GM12878 (cell line): ENCODE results near the gene STOML2. TPM values are rescaled to one million over a fixed set of nuclear protein-coding genes. Genes with fewer than 3 reads are reported as not detected.

ENCODE experiments used
- ASH2L ChIP-seq: fragments of 300-600, 200-600 bp; sonication (generic); IDR thresholded peaks from 2 replicates; pipeline ENCODE4 v1.6.1; 2017; ENCODE audit warnings: low read depth, mild to moderate bottlenecking, borderline replicate concordance
- CREB1 ChIP-seq: IDR thresholded peaks from 2 replicates; pipeline ENCODE4 v1.6.1; 2012; ENCODE audit warnings: low read depth, mild to moderate bottlenecking, inconsistent platforms
- IKZF2 ChIP-seq, 2 experiments: fragments of 450-650 bp; IDR thresholded peaks; 2 replicates each; pipeline ENCODE4 v1.6.1; 2017; ENCODE audit warnings: mild to moderate bottlenecking in 2 of 2, moderate library complexity in 2 of 2
- MYC ChIP-seq: IDR thresholded peaks from 2 replicates; pipeline ENCODE4 v1.6.1; 2011; ENCODE audit warnings: mild to moderate bottlenecking, low read length, moderate library complexity, inconsistent platforms; ENCODE audit not compliant: insufficient read depth, insufficient replicate concordance, insufficient read length, severe bottlenecking
- NR2C2 ChIP-seq: IDR thresholded peaks from 2 replicates; pipeline ENCODE4 v1.6.1; 2011; ENCODE audit warnings: borderline replicate concordance, low read depth; ENCODE audit not compliant: control insufficient read depth, insufficient read length
- SRF ChIP-seq, 2 experiments: IDR thresholded peaks; 2 replicates each; pipeline ENCODE4 v1.6.1; 2011; ENCODE audit warnings: low read depth in 2 of 2, low read length in 2 of 2, mild to moderate bottlenecking in 1 of 2, moderate library complexity in 1 of 2
- SUPT20H ChIP-seq: IDR thresholded peaks from 2 replicates; pipeline ENCODE4 v1.6.1; 2011; ENCODE audit warnings: low read depth, mild to moderate bottlenecking, low read length, moderate library complexity, borderline replicate concordance; ENCODE audit not compliant: control insufficient read depth
- ZSCAN29 ChIP-seq: fragments of 450-650 bp; IDR thresholded peaks from 2 replicates; pipeline ENCODE4 v1.6.1; 2017; ENCODE audit warnings: mild to moderate bottlenecking, moderate library complexity
- polyA plus RNA-seq, 11 experiments: library from polyadenylated mRNA; depleted of rRNA in 4 of 11; unstranded in 6 of 11; stranded (reverse) in 5 of 11; fragments of >200 nt; fragmentation: Nextera tagmentation in 4 of 11; fragmentation: Illumina TruSeq in 1 of 11; extraction: Ambion mirVana in 4 of 11; extraction: Trizol in 1 of 11; gene quantifications; 1 replicate in 1 of 11; 2 replicates in 10 of 11; pipeline versions ENCODE4 v1.2.1 to v1.2.3, GENCODE V29; 2011 to 2016; ENCODE audit warnings: inconsistent platforms in 2 of 11, missing spikeins in 2 of 11, low read depth in 1 of 11
- total RNA-seq, 4 experiments: library from RNA; depleted of rRNA in 3 of 4; stranded (reverse); fragments of >200 nt in 3 of 4; fragmentation: Illumina TruSeq in 1 of 4; extraction: Trizol in 1 of 4; gene quantifications; 2 replicates each; pipeline versions ENCODE4 v1.2.1 to v1.2.3, GENCODE V29; 2013 to 2021
- TF ChIP-seq, protein P1 (sequence below): IDR thresholded peaks from 2 replicates; pipeline ENCODE4 v1.6.1; 2011; ENCODE audit warnings: mild to moderate bottlenecking, low read depth, low read length, moderate library complexity; ENCODE audit not compliant: insufficient replicate concordance
- TF ChIP-seq, protein P2 (sequence below), 3 experiments: IDR thresholded peaks in 2 of 3; conservative IDR thresholded peaks in 1 of 3; 2 replicates each; pipeline ENCODE4 v1.5.1; 2011; ENCODE audit warnings: low read depth in 3 of 3, low read length in 3 of 3, mild to moderate bottlenecking in 3 of 3, control low read depth in 2 of 3, moderate library complexity in 2 of 3, inconsistent platforms in 1 of 3, mixed read lengths in 1 of 3; ENCODE audit not compliant: control insufficient read depth in 2 of 3, insufficient read depth in 1 of 3; ENCODE audit errors: extremely low read depth in 1 of 3
- TF ChIP-seq, protein P3 (sequence below): fragments of 450-650 bp; formaldehyde crosslinking; IDR thresholded peaks from 2 replicates; pipeline ENCODE4 v1.4.0; 2020; ENCODE audit warnings: mild to moderate bottlenecking, moderate library complexity
- TF ChIP-seq, protein P4 (sequence below): IDR thresholded peaks from 2 replicates; pipeline ENCODE4 v1.6.1; 2011; ENCODE audit warnings: low read depth, mild to moderate bottlenecking, low read length, moderate library complexity, borderline replicate concordance; ENCODE audit errors: extremely low read depth
- TF ChIP-seq, protein P5 (sequence below): fragments of 450-650 bp; formaldehyde crosslinking; IDR thresholded peaks from 2 replicates; pipeline ENCODE4 v1.4.0; 2022; ENCODE audit warnings: mild to moderate bottlenecking, moderate library complexity
- TF ChIP-seq, protein P6 (sequence below): fragments of 450-650 bp; IDR thresholded peaks from 2 replicates; pipeline ENCODE4 v1.6.1; 2017; ENCODE audit warnings: low read depth, mild to moderate bottlenecking, moderate library complexity

The STOML2 gene
- total and polyA plus RNA-seq, 10 of the 15 experiments (the other 5 are each of a cell fraction or from before 2014, with no cell fraction given): 112 to 284 (median 207) TPM

DNA sequence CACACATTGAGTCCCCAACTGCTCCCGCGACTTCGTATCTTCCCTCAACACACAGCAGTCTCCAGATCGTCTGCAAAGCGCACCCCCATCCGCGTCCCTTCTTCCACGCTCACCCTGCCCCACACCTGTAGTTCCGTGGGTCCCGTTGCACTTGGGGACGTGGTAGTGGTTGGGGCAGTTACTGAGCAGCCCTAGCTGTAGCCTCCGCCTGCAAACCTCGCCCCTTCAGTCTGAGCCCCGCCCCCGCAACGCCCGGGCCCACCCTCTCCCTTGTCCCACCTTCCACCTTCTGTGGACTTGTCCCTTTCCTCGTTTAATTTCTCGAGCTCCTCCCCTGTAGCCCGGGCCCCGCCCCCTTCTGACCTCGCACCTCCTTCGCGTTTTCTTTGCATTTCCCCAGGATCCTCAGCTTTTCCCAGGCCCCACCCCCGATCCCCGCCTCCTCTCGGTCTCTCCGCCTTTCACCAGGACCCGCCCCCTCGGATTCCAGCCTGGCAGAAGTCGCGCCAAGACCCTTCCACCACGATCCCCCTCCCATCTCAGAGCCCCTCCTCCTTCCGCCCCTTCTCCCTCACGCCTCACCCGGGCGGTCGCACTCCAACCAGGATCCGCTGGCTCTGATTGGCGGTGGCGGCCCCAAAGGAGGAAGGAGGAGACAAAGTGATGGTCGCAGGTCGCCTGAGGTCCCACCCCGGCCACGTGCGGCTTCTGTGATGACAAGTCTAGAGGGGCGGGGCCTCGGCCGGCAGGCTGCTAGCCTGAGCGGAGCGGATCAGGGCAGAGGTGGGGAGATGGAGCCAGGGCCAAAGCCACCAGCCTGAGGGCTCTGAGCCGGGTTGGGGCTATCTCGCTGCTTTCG, 13.0 kb upstream of the STOML2 start, which contains the start of gene ATOSB (continued):
- TF ChIP-seq, protein P1, sequence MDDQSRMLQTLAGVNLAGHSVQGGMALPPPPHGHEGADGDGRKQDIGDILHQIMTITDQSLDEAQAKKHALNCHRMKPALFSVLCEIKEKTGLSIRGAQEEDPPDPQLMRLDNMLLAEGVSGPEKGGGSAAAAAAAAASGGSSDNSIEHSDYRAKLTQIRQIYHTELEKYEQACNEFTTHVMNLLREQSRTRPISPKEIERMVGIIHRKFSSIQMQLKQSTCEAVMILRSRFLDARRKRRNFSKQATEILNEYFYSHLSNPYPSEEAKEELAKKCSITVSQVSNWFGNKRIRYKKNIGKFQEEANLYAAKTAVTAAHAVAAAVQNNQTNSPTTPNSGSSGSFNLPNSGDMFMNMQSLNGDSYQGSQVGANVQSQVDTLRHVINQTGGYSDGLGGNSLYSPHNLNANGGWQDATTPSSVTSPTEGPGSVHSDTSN: peak; percentile 43
- TF ChIP-seq, protein P2, sequence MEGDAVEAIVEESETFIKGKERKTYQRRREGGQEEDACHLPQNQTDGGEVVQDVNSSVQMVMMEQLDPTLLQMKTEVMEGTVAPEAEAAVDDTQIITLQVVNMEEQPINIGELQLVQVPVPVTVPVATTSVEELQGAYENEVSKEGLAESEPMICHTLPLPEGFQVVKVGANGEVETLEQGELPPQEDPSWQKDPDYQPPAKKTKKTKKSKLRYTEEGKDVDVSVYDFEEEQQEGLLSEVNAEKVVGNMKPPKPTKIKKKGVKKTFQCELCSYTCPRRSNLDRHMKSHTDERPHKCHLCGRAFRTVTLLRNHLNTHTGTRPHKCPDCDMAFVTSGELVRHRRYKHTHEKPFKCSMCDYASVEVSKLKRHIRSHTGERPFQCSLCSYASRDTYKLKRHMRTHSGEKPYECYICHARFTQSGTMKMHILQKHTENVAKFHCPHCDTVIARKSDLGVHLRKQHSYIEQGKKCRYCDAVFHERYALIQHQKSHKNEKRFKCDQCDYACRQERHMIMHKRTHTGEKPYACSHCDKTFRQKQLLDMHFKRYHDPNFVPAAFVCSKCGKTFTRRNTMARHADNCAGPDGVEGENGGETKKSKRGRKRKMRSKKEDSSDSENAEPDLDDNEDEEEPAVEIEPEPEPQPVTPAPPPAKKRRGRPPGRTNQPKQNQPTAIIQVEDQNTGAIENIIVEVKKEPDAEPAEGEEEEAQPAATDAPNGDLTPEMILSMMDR (IDR thresholded peaks at IDR 0.05 in 2 of 3, conservative IDR thresholded peaks at IDR 0.05 in 1 of 3; ENCODE audit: control insufficient read depth in 2 of 3, extremely low read depth in 1 of 3, insufficient read depth in 1 of 3, low read depth in 3 of 3, low read length in 3 of 3): no peak
- TF ChIP-seq, protein P3, sequence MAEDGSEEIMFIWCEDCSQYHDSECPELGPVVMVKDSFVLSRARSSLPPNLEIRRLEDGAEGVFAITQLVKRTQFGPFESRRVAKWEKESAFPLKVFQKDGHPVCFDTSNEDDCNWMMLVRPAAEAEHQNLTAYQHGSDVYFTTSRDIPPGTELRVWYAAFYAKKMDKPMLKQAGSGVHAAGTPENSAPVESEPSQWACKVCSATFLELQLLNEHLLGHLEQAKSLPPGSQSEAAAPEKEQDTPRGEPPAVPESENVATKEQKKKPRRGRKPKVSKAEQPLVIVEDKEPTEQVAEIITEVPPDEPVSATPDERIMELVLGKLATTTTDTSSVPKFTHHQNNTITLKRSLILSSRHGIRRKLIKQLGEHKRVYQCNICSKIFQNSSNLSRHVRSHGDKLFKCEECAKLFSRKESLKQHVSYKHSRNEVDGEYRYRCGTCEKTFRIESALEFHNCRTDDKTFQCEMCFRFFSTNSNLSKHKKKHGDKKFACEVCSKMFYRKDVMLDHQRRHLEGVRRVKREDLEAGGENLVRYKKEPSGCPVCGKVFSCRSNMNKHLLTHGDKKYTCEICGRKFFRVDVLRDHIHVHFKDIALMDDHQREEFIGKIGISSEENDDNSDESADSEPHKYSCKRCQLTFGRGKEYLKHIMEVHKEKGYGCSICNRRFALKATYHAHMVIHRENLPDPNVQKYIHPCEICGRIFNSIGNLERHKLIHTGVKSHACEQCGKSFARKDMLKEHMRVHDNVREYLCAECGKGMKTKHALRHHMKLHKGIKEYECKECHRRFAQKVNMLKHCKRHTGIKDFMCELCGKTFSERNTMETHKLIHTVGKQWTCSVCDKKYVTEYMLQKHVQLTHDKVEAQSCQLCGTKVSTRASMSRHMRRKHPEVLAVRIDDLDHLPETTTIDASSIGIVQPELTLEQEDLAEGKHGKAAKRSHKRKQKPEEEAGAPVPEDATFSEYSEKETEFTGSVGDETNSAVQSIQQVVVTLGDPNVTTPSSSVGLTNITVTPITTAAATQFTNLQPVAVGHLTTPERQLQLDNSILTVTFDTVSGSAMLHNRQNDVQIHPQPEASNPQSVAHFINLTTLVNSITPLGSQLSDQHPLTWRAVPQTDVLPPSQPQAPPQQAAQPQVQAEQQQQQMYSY: no peak
- TF ChIP-seq, protein P4, sequence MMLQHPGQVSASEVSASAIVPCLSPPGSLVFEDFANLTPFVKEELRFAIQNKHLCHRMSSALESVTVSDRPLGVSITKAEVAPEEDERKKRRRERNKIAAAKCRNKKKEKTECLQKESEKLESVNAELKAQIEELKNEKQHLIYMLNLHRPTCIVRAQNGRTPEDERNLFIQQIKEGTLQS: no peak
- TF ChIP-seq, protein P5, sequence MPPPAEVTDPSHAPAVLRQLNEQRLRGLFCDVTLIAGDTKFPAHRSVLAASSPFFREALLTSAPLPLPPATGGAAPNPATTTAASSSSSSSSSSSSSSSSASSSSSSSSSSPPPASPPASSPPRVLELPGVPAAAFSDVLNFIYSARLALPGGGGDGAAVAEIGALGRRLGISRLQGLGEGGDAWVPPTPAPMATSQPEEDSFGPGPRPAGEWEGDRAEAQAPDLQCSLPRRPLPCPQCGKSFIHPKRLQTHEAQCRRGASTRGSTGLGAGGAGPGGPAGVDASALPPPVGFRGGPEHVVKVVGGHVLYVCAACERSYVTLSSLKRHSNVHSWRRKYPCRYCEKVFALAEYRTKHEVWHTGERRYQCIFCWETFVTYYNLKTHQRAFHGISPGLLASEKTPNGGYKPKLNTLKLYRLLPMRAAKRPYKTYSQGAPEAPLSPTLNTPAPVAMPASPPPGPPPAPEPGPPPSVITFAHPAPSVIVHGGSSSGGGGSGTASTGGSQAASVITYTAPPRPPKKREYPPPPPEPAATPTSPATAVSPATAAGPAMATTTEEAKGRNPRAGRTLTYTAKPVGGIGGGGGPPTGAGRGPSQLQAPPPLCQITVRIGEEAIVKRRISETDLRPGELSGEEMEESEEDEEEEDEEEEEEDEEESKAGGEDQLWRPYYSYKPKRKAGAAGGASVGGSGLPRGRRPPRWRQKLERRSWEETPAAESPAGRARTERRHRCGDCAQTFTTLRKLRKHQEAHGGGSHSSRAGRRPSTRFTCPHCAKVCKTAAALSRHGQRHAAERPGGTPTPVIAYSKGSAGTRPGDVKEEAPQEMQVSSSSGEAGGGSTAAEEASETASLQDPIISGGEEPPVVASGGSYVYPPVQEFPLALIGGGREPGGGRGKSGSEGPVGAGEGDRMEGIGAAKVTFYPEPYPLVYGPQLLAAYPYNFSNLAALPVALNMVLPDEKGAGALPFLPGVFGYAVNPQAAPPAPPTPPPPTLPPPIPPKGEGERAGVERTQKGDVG: no peak
- TF ChIP-seq NR2C2: no peak
- no peak for TF ChIP-seq ZSCAN29
- TF ChIP-seq MYC: no peak
- TF ChIP-seq SRF (IDR thresholded peaks at IDR 0.05; ENCODE audit: low read depth in 2 of 2, low read length in 2 of 2): no peak
- TF ChIP-seq CREB1: peak; percentile 51; the same call in 1 of the 2 replicates
- no peak for TF ChIP-seq SUPT20H
- TF ChIP-seq, protein P6, sequence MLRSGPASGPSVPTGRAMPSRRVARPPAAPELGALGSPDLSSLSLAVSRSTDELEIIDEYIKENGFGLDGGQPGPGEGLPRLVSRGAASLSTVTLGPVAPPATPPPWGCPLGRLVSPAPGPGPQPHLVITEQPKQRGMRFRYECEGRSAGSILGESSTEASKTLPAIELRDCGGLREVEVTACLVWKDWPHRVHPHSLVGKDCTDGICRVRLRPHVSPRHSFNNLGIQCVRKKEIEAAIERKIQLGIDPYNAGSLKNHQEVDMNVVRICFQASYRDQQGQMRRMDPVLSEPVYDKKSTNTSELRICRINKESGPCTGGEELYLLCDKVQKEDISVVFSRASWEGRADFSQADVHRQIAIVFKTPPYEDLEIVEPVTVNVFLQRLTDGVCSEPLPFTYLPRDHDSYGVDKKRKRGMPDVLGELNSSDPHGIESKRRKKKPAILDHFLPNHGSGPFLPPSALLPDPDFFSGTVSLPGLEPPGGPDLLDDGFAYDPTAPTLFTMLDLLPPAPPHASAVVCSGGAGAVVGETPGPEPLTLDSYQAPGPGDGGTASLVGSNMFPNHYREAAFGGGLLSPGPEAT: no peak
- peak; percentile 41 to 58; a peak in 2 of 4 replicates for TF ChIP-seq IKZF2 (IDR thresholded peaks at IDR 0.05)
- TF ChIP-seq ASH2L: no peak
